ENCODE measurements around the gene TMEM244. TPM values are rescaled to one million over a fixed set of nuclear protein-coding genes. Genes with fewer than 3 reads are reported as not detected.

Gene TMEM244
- total and polyA plus RNA-seq, 2 of the 4 experiments (the other 2 are of a cell fraction), result 0.21 to 0.36 TPM

GRCh38 chr6:129886401-129887155, 25.5 kb upstream of the TMEM244 start:
- no peak overlapping the region for H2AFZ ChIP-seq (replicated peaks; ENCODE audit: low read length, poor library complexity)
- no peak overlapping the region for H4K8ac ChIP-seq (ENCODE audit: low read depth in 2 of 2, low read length in 2 of 2)
- ChIA-PET POLR2A (ENCODE audit: unreplicated experiment) (no interaction called here), CTCF (interaction anchor here (0.7 kb wide), 1 partner anchor 1438 kb away, joined by 3 read pairs; no protein-coding TSS in a partner anchor)
- no peak overlapping the region for H2BK5ac ChIP-seq (ENCODE audit: low read depth, low read length, poor library complexity, severe bottlenecking)
- H2BK20ac ChIP-seq (ENCODE audit: low read depth, low read length), result no peak overlapping the region
- no peak overlapping the region for H3K18ac ChIP-seq (ENCODE audit: low read depth, low read length)
- no peak overlapping the region for H3K4ac ChIP-seq (ENCODE audit: low read depth, low read length)
- H4K5ac ChIP-seq (ENCODE audit: low read depth, low read length), result no peak overlapping the region
- no peak overlapping the region for H3K56ac ChIP-seq (ENCODE audit: extremely low read depth, insufficient read depth, low read length)
- dilution Hi-C loops (cut with HindIII; ENCODE audit: low sequenced_read_pairs, unreplicated experiment), result no loop called here
- TF ChIP-seq CEBPB (IDR thresholded peaks at IDR 0.05; ENCODE audit: low read depth, low read length) (no peak), NFE2L2 (IDR thresholded peaks at IDR 0.05; ENCODE audit: low read depth, low read length) (no peak), MAZ (IDR thresholded peaks at IDR 0.05; ENCODE audit: borderline replicate concordance, low read depth, low read length) (no peak), RFX5 (IDR thresholded peaks at IDR 0.05; ENCODE audit: low read depth, low read length) (no peak), MXI1 (IDR thresholded peaks at IDR 0.05; ENCODE audit: borderline replicate concordance, low read depth, low read length) (no peak), FOS (IDR thresholded peaks at IDR 0.05; ENCODE audit: low read depth, low read length) (no peak), MAFK (IDR thresholded peaks at IDR 0.05; ENCODE audit: low read depth, low read length) (no peak), CHD1 (IDR thresholded peaks at IDR 0.05; ENCODE audit: low read depth, low read length) (no peak), POLR2A (IDR thresholded peaks at IDR 0.05; ENCODE audit: low read depth, low read length) (no peak), RCOR1 (IDR thresholded peaks at IDR 0.05; ENCODE audit: insufficient replicate concordance, low read length) (no peak), SMC3 (IDR thresholded peaks at IDR 0.05; ENCODE audit: low read depth, low read length) (no peak)
- H3K23ac ChIP-seq (ENCODE audit: low read depth, low read length), result no peak overlapping the region
- no TSS peak for BruUV-seq (replicated peaks)
- H3K9me1 ChIP-seq (ENCODE audit: insufficient read depth, low read length), result peaks cover 7% of the 10 kb centered on the region
- no peak overlapping the region for H2BK15ac ChIP-seq (ENCODE audit: low read depth, low read length)
- no peaks in the 10 kb centered on the region for H3K9me3 ChIP-seq (ENCODE audit: control insufficient read depth, insufficient read depth, low read length)
- no peaks in the 10 kb centered on the region for H3K79me1 ChIP-seq (ENCODE audit: low read depth in 1 of 2, low read length in 2 of 2)
- in situ Hi-C loops (cut with MboI; ENCODE audit: low sequenced_read_pairs), result no loop called here
- H2BK120ac ChIP-seq (ENCODE audit: low read depth, low read length), result no peak overlapping the region
- no peak overlapping the region for H3K27ac ChIP-seq (ENCODE audit: insufficient read depth, low read length)
- no peaks in the 10 kb centered on the region for H4K20me1 ChIP-seq (ENCODE audit: insufficient read depth, low read length)
- intact Hi-C loops (cut with micrococcal nuclease), result no loop called here
- ATAC-seq (ENCODE audit: low read depth) (no peak), DNase-seq (no peak)
- H3K4me1 ChIP-seq (ENCODE audit: control insufficient read depth, insufficient read depth, low read length), result peaks cover 3% of the 10 kb centered on the region
- H2AK9ac ChIP-seq (replicated peaks; ENCODE audit: low read depth, low read length, poor library complexity), result no peak overlapping the region
- H3K9ac ChIP-seq (ENCODE audit: low read depth, low read length), result no peak overlapping the region
- no peaks in the 10 kb centered on the region for H3K36me3 ChIP-seq (ENCODE audit: control insufficient read depth, insufficient read depth, low read length)
- H3K14ac ChIP-seq (replicated peaks; ENCODE audit: low read depth, low read length), result no peak overlapping the region
- no peak overlapping the region for H2AK5ac ChIP-seq (ENCODE audit: low read depth, low read length)
- 70% methylated on average over 3 of the region's 4 CpGs; no CpG with 5 or more reads in 1 of the 2 experiments for WGBS, 2 experiments (ENCODE audit: extremely low coverage in 2 of 2, insufficient read length in 1 of 2)
- no peak overlapping the region for H4K91ac ChIP-seq (ENCODE audit: insufficient read depth, low read depth, low read length)
- H3K27me3 ChIP-seq (ENCODE audit: control insufficient read depth, insufficient read depth, low read length), result no peaks in the 10 kb centered on the region
- no peak overlapping the region for H3K4me3 ChIP-seq (ENCODE audit: insufficient read depth, low read depth, low read length)
- no peak overlapping the region for H3K4me2 ChIP-seq (ENCODE audit: low read depth, low read length)

Data from IMR-90 (cell line).